NCI-H2171 (cell line): ENCODE data around the gene P2RY2.

Source experiments
- DNase-seq: peaks from one replicate; lab custom pipeline; 2025; lab: John Stamatoyannopoulos, UW

P2RY2 gene

GRCh38 chr11:73244589-73245240 is 26.6 kb downstream of the P2RY2 start:
- DNase-seq = no peak

GRCh38 chr11:73245461-73245860 is 27.4 kb downstream of the P2RY2 start:
- DNase-seq = no peak

DNA sequence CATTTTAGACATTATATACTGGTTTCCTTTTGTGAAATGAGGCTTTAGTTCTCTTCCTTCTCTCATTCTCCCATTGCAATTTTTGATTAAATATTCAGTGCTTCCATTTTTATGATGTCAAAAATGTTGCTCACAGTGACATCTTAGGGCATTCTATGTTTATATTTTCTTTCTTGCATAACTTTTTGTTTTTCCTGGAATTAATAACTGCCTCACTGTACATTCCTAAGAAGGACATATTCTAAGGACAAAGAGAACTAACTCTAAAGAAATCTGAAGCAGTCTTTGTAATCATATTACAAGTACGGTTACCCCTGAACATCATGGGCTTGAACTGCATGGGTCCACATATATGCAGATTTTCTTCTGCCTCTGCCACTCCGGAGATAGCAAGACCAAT is 28.2 kb downstream of the P2RY2 start:
- DNase-seq = no peak

- DNase-seq = no peak
These were observed 30.6 kb downstream of the P2RY2 start for GRCh38 chr11:73248526-73249185.

DNA sequence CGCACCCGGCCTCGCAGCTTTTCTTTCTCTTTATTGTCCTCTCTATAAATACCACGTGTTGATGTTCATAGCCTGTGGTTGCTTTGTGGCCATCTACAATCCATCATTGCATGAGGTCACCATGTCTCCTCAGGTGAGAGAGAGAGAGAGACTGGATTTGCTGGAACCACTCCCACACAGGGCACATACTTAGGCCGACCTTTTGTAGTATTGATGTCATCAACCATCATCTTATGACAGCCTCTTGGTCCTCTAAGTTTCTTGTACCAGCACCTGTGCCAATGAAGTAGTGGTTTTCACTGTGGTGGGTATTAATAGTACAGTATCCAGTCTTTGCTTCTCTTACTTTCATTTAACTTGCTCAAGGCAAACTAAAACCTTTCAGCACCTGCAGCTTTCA is 31.2 kb downstream of the P2RY2 start:
- no peak for DNase-seq

DNA sequence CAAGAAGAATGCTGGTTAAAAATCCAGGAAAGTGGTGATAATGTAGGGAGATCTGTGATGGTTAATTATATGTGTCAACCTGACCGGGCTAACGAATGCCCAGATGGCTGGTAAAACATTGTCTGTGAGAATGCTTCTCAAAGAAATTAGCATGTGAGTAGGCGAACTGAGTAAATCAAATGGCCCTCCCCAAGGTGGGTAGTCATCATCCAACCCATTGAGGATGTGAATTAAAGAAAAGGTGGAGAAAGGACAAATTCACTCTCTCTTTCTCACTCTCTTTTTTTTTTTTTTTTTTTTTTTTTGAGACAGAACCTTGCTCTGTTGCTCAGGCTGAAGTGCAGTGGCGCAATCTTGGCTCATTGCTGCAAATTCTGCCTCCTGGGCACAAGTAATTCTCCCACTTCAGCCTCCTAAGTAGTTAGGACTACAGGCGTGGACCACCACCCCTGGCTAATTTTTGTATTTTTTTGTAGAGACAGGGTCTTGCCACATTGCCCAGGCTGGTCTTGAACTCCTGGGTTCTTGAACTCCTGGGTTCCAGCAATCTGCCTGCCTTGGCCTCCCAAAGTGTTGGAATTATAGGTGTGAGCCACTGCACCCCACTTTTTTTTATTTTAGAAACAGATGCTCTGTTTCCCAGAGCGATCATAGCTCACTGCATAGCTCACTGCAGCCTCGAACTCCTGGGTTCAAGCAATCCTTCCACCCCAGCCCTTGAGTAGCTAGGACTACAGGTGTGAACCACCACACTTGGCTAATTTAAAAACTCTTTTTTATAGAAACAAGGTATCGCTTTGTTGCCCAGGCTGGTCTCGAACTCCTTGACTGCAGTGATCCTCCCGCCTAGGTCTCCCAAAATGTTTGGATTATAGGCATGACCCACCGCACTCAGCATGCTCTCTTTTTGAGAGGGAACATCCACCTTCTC is 32.0 kb downstream of the P2RY2 start:
- DNase-seq = no peak

DNA sequence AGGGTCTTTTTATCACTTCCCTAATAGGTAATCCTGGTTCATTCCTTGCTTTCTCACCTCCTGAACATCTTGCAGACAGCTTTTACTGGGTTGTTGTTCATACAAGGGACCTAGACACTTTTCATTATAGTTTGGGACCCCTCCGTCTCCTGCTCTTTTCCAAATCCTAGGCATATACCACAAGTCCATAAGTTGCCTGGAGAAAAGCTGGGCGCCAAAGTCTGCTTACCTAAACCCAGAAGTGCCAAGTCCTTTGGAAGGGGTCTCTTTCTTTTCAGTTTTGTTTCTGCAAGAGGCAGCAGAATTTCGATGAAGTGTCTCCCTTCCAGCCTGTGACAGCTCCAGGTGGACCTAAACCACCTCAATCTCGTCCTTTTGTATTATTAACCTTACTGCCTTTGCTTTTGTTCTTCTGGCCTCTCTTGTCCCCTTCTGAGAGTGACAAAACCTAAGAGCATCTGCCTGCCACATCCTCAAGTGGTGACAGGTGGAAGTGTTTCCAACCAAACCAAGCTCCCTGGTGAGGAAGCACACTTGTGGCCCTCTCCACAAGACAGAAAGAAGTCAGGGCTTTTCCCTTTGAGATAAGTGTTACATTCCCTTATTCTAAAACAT is 34.6 kb downstream of the P2RY2 start:
- peak; percentile 24 for DNase-seq

GRCh38 chr11:73257342-73258103 is 39.4 kb downstream of the P2RY2 start:
- DNase-seq = no peak

- DNase-seq = no peak
These were observed 40.3 kb downstream of the P2RY2 start for GRCh38 chr11:73258104-73259035.

- DNase-seq = no peak
These were observed 41.5 kb downstream of the P2RY2 start for GRCh38 chr11:73259406-73260126.

- no peak for DNase-seq
These were observed 42.0 kb downstream of the P2RY2 start for GRCh38 chr11:73260127-73260457.

- no peak for DNase-seq
These were observed 44.9 kb downstream of the P2RY2 start for GRCh38 chr11:73262851-73263495.

- DNase-seq = no peak
These were observed 45.6 kb downstream of the P2RY2 start for GRCh38 chr11:73263640-73264039.

GRCh38 chr11:73265278-73265810 is 47.3 kb downstream of the P2RY2 start:
- no peak for DNase-seq

- DNase-seq = no peak
These were observed 48.0 kb downstream of the P2RY2 start for GRCh38 chr11:73265853-73266645.

- DNase-seq = no peak
These were observed 48.6 kb downstream of the P2RY2 start for GRCh38 chr11:73266646-73267020.

GRCh38 chr11:73267122-73267846 is 49.2 kb downstream of the P2RY2 start:
- DNase-seq = peak; percentile 28
